Endothelial cell of umbilical vein (primary cell): ENCODE results near the gene POLR1C. TPM values are rescaled to one million over a fixed set of nuclear protein-coding genes. Genes with fewer than 3 reads are reported as not detected.

Source experiments
- BruUV-seq: library from RNA; stranded (reverse); fragments of 400-500 nt; replicated peaks from 2 replicates; lab custom pipeline; 2021; lab: Mats Ljungman, UMichigan
- CTCF ChIA-PET: fragments of 300-600, 350-600 bp; sonication (Branson Sonifier 250); formaldehyde crosslinking; loops from one replicate; lab custom pipeline; 2021; ENCODE audit warnings: antibody characterized with exemption, inconsistent platforms; lab: Charles Lee
- POLR2A ChIA-PET: fragments of 300-600, 350-600 bp; sonication (Branson Sonifier 250); formaldehyde crosslinking; loops from one replicate; lab custom pipeline; 2021; ENCODE audit warnings: antibody characterized with exemption, inconsistent platforms; lab: Charles Lee
- DNase-seq: peaks from one replicate; pipeline ENCODE4 v3.0.0-alpha.2; 2011; ENCODE audit warnings: low read depth, low spot score
- FAIRE-seq: peaks from 2 replicates; lab custom pipeline; 2011; peaks lifted over from hg19 to GRCh38; lab: Jason Lieb, UNC
- H2AFZ ChIP-seq: 2 replicates; pipeline ENCODE4 v1.6.0; 2012; ENCODE audit warnings: low read depth, low read length, control low read depth, inconsistent platforms
- H3K27ac ChIP-seq: 2 replicates; pipeline ENCODE4 v1.5.1; 2011; ENCODE audit warnings: low read depth, mild to moderate bottlenecking, control low read depth, low read length, moderate library complexity; ENCODE audit not compliant: insufficient read depth
- H3K27me3 ChIP-seq, 2 experiments: 2 replicates each; pipeline versions ENCODE4 v1.6.0 to v1.6.1; 2011; ENCODE audit warnings: low read length in 2 of 2, mixed read lengths in 1 of 2; ENCODE audit not compliant: control insufficient read depth in 2 of 2, insufficient read depth in 2 of 2
- H3K36me3 ChIP-seq, 2 experiments: 2 replicates in 1 of 2; 3 replicates in 1 of 2; pipeline ENCODE4 v1.5.1; 2011; ENCODE audit warnings: low read length in 2 of 2, mild to moderate bottlenecking in 1 of 2, moderate library complexity in 1 of 2; ENCODE audit not compliant: control insufficient read depth in 2 of 2, insufficient read depth in 2 of 2; ENCODE audit errors: extremely low read depth in 1 of 2
- H3K4me1 ChIP-seq: 3 replicates; pipeline ENCODE4 v1.5.1; 2011; ENCODE audit warnings: mild to moderate bottlenecking, low read length; ENCODE audit not compliant: control insufficient read depth, insufficient read depth; ENCODE audit errors: extremely low read depth
- H3K4me2 ChIP-seq: 2 replicates; pipeline ENCODE4 v1.6.1; 2011; ENCODE audit warnings: low read length, control low read depth, mixed read lengths; ENCODE audit not compliant: insufficient read depth
- H3K4me3 ChIP-seq, 3 experiments: fragments of 200-600 bp in 1 of 3; sonication (generic), shearing (Covaris generic) in 1 of 3; replicated peaks in 1 of 3; 2 replicates each; pipeline ENCODE4 v1.5.1; 2011 to 2016; ENCODE audit warnings: control low read depth in 3 of 3, low read length in 3 of 3, mild to moderate bottlenecking in 2 of 3, inconsistent platforms in 1 of 3, low read depth in 1 of 3, moderate library complexity in 1 of 3; ENCODE audit not compliant: insufficient read depth in 1 of 3
- H3K79me2 ChIP-seq: 2 replicates; pipeline ENCODE4 v1.6.0; 2012; ENCODE audit warnings: low read length, inconsistent platforms; ENCODE audit not compliant: control insufficient read depth, insufficient read depth
- H3K9ac ChIP-seq: replicated peaks from 2 replicates; pipeline ENCODE3; 2011; ENCODE audit warnings: low read length, control low read depth; ENCODE audit not compliant: insufficient read depth; ENCODE audit errors: extremely low read depth
- H3K9me1 ChIP-seq: replicated peaks from 3 replicates; pipeline ENCODE4 v1.6.0; 2011; ENCODE audit warnings: mild to moderate bottlenecking, low read length; ENCODE audit not compliant: control insufficient read depth, insufficient read depth; ENCODE audit errors: extremely low read depth
- H3K9me3 ChIP-seq: replicated peaks from 2 replicates; pipeline ENCODE4 v1.5.1; 2012; ENCODE audit warnings: low read length, inconsistent platforms; ENCODE audit not compliant: control insufficient read depth, insufficient read depth
- H4K20me1 ChIP-seq: replicated peaks from 2 replicates; pipeline ENCODE3; 2011; ENCODE audit warnings: mild to moderate bottlenecking, low read length; ENCODE audit not compliant: control insufficient read depth, insufficient read depth; ENCODE audit errors: extremely low read depth
- CTCF ChIP-seq, 2 donors: IDR thresholded peaks; 1 replicate in 1 of 2; 2 replicates in 1 of 2; pipeline ENCODE4 v1.5.1; 2011; ENCODE audit warnings: low read length in 2 of 2, mild to moderate bottlenecking in 2 of 2, moderate library complexity in 2 of 2, control low read depth in 1 of 2, inconsistent platforms in 1 of 2, low read depth in 1 of 2; ENCODE audit not compliant: insufficient read depth in 1 of 2; ENCODE audit errors: extremely low read depth in 1 of 2
- EZH2 ChIP-seq: IDR thresholded peaks from 2 replicates; pipeline ENCODE4 v1.6.1; 2012; ENCODE audit warnings: borderline replicate concordance, low read depth, mild to moderate bottlenecking, moderate library complexity, low read length, inconsistent platforms; ENCODE audit not compliant: severe bottlenecking
- FOS ChIP-seq: IDR thresholded peaks from 2 replicates; pipeline ENCODE4 v1.6.1; 2011; ENCODE audit warnings: mild to moderate bottlenecking, low read length, moderate library complexity, borderline replicate concordance; ENCODE audit not compliant: insufficient read depth
- GATA2 ChIP-seq: IDR thresholded peaks from 2 replicates; pipeline ENCODE4 v1.7.0; 2011; ENCODE audit warnings: low read depth, mild to moderate bottlenecking, moderate library complexity, mixed read lengths, low read length; ENCODE audit not compliant: insufficient read length, insufficient read depth
- JUN ChIP-seq: IDR thresholded peaks from 2 replicates; pipeline ENCODE4 v1.6.1; 2011; ENCODE audit warnings: borderline replicate concordance, low read depth; ENCODE audit not compliant: insufficient read length, insufficient read depth
- MYC ChIP-seq: IDR thresholded peaks from one replicate; pipeline ENCODE4 v1.6.1; 2011; ENCODE audit warnings: mild to moderate bottlenecking, low read depth, low read length
- POLR2A ChIP-seq: IDR thresholded peaks from 2 replicates; pipeline ENCODE4 v1.6.1; 2012; ENCODE audit warnings: low read depth, mild to moderate bottlenecking, control low read depth, low read length
- POLR2AphosphoS5 ChIP-seq: IDR thresholded peaks from 2 replicates; pipeline ENCODE4 v1.6.1; 2012; ENCODE audit warnings: low read depth, mild to moderate bottlenecking, control low read depth, low read length, moderate library complexity; ENCODE audit not compliant: insufficient read depth
- dilution Hi-C: fragments of 300-500 bp; cut with MboI; formaldehyde crosslinking; loops from one replicate; pipeline ENCODE4 v1.15.0; 2019; ENCODE audit warnings: low sequenced_read_pairs; ENCODE audit not compliant: extremely low pct_ligation_motif_present
- intact Hi-C: fragments of 100-400 bp; cut with micrococcal nuclease; formaldehyde crosslinking; loops from one replicate; pipeline ENCODE4 v1.10.0; 2022
- polyA plus RNA-seq, 4 experiments: library from polyadenylated mRNA; depleted of rRNA in 3 of 4; stranded (reverse) in 3 of 4; unstranded in 1 of 4; fragments of >200 nt; gene quantifications; 2 replicates each; pipeline versions ENCODE4 v1.2.1 to v1.2.3, GENCODE V29; 2011 to 2012; ENCODE audit warnings: missing spikeins in 1 of 4
- total RNA-seq: library from RNA; stranded (reverse); gene quantifications from 2 replicates; pipeline ENCODE4 v1.2.3, GENCODE V29; 2021
- TF ChIP-seq, protein P1 (sequence below): IDR thresholded peaks from 2 replicates; pipeline ENCODE4 v1.6.1; 2011; ENCODE audit not compliant: insufficient read depth, insufficient read length

Gene POLR1C
- total and polyA plus RNA-seq, 2 donors (not counting 3 experiments of a cell fraction or from before 2014, with no cell fraction given), result 39.8 to 46.0 TPM

- no peaks in the 10 kb centered on the region for H3K9me1 ChIP-seq
- H3K36me3 ChIP-seq, result peaks cover 7 to 13% of the 10 kb centered on the region in 2 experiments
- no peaks in the 10 kb centered on the region for H3K4me1 ChIP-seq
- H3K9me3 ChIP-seq, result no peaks in the 10 kb centered on the region
- H3K27me3 ChIP-seq, result no peaks in the 10 kb centered on the region
- FAIRE-seq (no peak), DNase-seq (no peak)
- no peak overlapping the region for H2AFZ ChIP-seq
- no peaks in the 10 kb centered on the region for H3K79me2 ChIP-seq
- dilution Hi-C loops (no loop called here), intact Hi-C loops (no loop called here)
- H4K20me1 ChIP-seq, result no peaks in the 10 kb centered on the region
- no peak for TF ChIP-seq POLR2AphosphoS5
- TF ChIP-seq, protein P1, sequence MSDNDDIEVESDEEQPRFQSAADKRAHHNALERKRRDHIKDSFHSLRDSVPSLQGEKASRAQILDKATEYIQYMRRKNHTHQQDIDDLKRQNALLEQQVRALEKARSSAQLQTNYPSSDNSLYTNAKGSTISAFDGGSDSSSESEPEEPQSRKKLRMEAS, result no peak
- no peak for TF ChIP-seq MYC
- TF ChIP-seq JUN, result no peak
- no peak for TF ChIP-seq CTCF (IDR thresholded peaks at IDR 0.05; ENCODE audit: extremely low read depth in 1 of 2, insufficient read depth in 1 of 2, low read depth in 1 of 2, low read length in 2 of 2)
- no peak for TF ChIP-seq EZH2
- TF ChIP-seq POLR2A, result no peak
- no peak for TF ChIP-seq FOS
- no peak for TF ChIP-seq GATA2
- no peak overlapping the region for H3K9ac ChIP-seq
- CTCF ChIA-PET, result interaction anchor here (1.0 kb wide), 1 partner anchor 21 kb away, joined by 3 read pairs; no protein-coding TSS in a partner anchor
- H3K4me2 ChIP-seq, result no peak overlapping the region
- no peak overlapping the region for H3K27ac ChIP-seq
- no peak overlapping the region for H3K4me3 ChIP-seq
- BruUV-seq, result no TSS peak
- POLR2A ChIA-PET, result no interaction called here
Measured at GRCh38 chr6:43541774-43542471, 25.0 kb downstream of the POLR1C start.
